Measurements from ENCODE around the gene TSHZ1.

TSHZ1 gene

DNA sequence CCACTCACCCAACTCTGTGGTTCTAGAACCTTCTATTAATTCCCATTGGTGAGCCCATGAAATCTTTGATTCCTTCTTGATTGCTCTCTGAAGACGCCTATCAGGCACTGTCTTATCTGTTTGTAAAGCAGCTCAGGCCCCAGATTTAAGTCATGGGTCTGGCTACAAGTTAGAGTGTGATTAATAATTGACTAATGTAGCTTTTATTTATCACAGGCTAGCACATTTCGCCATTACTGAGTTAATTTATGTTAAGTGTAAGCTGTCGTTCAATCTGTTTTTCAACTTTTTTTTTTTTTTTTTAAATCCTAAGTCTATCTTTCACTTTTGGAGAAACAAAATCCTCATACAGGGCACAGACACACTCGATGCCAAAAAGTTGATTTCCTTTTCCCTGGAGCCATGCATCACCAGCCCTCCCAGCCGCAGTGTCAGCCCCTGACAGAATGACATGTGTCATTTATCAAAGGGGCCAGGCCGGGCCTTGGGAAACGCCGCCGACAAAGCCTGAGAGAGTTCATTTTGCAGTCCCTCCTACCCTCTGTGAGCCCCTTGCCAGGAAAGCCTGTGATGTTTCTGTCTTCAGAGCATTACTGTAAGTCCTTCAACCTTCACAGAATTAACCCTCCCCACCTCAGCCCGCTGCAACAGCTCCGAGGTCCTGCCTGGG lies 15.8 kb downstream of the TSHZ1 start:
- no peak overlapping the region for H3K27ac ChIP-seq
- CTCF ChIA-PET, result interaction anchor here (0.6 kb wide), 2 partner anchors 129 to 380 kb away, joined by 3 read pairs; no protein-coding TSS in a partner anchor
- DNase-seq (ENCODE audit: low spot score), result no peak
- POLR2A ChIA-PET (ENCODE audit: low non-redundant PET), result no interaction called here
- TF ChIP-seq, protein P1, sequence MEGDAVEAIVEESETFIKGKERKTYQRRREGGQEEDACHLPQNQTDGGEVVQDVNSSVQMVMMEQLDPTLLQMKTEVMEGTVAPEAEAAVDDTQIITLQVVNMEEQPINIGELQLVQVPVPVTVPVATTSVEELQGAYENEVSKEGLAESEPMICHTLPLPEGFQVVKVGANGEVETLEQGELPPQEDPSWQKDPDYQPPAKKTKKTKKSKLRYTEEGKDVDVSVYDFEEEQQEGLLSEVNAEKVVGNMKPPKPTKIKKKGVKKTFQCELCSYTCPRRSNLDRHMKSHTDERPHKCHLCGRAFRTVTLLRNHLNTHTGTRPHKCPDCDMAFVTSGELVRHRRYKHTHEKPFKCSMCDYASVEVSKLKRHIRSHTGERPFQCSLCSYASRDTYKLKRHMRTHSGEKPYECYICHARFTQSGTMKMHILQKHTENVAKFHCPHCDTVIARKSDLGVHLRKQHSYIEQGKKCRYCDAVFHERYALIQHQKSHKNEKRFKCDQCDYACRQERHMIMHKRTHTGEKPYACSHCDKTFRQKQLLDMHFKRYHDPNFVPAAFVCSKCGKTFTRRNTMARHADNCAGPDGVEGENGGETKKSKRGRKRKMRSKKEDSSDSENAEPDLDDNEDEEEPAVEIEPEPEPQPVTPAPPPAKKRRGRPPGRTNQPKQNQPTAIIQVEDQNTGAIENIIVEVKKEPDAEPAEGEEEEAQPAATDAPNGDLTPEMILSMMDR (conservative IDR thresholded peaks at IDR 0.05; ENCODE audit: low read depth), result no peak

DNA sequence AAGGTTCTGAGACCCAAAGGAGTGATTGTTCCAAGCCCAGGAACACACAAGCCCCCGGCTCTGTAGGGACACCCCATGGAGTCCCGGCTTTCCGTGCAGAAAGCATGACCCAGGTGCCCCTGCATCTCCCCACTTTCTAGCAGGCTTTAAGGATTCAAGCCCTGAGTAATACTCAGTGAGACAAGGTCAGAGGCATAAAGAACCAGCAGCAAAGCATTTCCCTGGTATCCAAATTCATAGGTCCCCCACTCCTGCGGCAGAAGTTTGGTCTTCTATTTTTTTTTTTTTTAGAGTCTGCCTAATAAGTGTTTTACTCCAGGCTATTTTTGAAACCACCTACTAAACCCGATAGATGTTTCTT lies 16.3 kb downstream of the TSHZ1 start:
- DNase-seq (ENCODE audit: low spot score), result no peak
- POLR2A ChIA-PET (ENCODE audit: low non-redundant PET), result no interaction called here
- CTCF ChIA-PET, result no interaction called here
- no peak overlapping the region for H3K27ac ChIP-seq
- TF ChIP-seq, protein P1 (conservative IDR thresholded peaks at IDR 0.05; ENCODE audit: low read depth), result no peak

DNA sequence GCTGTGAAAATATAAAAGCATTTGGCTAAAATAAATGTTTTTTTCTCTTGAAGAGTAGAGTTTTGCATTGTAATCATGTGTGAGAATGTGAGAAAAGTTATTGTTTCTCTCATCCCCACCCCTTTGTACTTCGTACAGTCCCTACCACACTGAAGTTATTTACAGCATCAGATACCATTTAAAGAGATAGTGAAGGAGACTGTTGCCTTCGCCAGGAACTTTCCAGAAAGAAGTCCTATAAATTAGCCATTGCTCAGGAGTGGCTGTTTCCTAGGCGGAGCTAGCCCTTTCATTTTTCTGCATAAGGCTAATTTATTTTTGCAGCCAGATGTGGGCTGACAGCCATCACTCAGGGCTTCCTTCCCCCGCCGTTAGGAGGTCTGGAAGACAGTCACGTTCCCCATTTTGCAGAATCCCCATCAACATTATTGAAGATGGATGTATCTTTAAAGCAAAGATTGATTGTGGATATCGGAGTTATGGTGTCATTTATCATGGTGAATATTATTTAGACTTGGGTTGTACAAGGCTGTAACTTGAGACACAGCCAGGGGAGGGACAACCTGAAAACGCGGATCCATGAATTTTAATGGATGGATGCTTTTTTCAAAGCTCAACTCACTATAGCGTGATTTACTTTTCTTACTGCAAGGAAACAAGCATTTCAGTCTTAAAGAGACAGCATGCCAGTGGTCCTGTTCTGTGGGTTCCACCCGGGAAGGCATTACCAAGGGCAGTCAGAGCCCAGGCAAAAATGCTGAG lies 17.1 kb downstream of the TSHZ1 start:
- TF ChIP-seq, protein P1 (conservative IDR thresholded peaks at IDR 0.05; ENCODE audit: low read depth), result no peak
- no peak overlapping the region for H3K27ac ChIP-seq
- DNase-seq (ENCODE audit: low spot score), result no peak
- POLR2A ChIA-PET (ENCODE audit: low non-redundant PET), result no interaction called here
- CTCF ChIA-PET, result no interaction called here

DNA sequence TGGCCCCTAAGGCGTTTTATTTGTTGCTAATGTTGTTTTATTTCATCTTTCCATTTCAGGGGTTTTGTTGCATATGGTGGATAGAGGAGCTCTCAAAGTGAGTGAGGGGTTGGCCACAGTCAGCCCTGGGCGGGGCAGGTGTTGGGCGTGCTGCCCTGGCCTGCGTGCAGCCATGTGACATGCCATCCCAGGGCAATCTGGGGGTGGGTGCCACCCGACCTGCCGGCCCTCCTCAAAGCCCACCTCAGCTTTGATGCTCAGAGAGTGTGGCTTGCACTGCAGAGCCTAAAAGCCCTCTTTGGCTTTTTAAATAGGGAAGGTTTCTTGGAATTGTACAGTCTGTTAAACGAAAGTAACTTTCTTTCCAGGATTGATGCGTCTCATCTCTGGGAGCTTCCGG lies 18.4 kb downstream of the TSHZ1 start:
- POLR2A ChIA-PET (ENCODE audit: low non-redundant PET), result no interaction called here
- DNase-seq (ENCODE audit: low spot score), result no peak
- H3K27ac ChIP-seq, result no peak overlapping the region
- CTCF ChIA-PET, result no interaction called here
- TF ChIP-seq, protein P1 (conservative IDR thresholded peaks at IDR 0.05; ENCODE audit: low read depth), result no peak

DNA sequence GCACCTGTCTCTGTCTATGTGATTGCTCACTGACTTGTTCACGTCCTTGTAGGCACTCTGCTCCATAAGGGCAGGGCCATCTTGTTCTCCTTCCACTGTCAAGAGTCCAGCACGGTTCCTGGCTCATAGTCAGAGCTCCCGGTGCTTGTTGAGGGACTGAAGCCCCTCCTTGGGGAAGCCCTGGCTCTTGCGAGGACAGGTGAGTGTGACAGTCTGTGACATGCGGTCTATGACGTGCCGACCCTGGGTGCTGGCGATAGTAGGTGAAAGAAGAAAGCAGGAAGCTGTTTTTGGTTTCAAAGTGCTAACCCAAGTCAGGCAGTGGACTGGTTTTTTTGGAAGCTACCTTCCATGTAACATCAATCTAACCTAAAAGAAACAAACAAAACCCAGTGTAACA lies 18.8 kb downstream of the TSHZ1 start:
- CTCF ChIA-PET, result no interaction called here
- no peak for DNase-seq (ENCODE audit: low spot score)
- no peak overlapping the region for H3K27ac ChIP-seq
- POLR2A ChIA-PET (ENCODE audit: low non-redundant PET), result no interaction called here
- TF ChIP-seq, protein P1 (conservative IDR thresholded peaks at IDR 0.05; ENCODE audit: low read depth), result no peak

DNA sequence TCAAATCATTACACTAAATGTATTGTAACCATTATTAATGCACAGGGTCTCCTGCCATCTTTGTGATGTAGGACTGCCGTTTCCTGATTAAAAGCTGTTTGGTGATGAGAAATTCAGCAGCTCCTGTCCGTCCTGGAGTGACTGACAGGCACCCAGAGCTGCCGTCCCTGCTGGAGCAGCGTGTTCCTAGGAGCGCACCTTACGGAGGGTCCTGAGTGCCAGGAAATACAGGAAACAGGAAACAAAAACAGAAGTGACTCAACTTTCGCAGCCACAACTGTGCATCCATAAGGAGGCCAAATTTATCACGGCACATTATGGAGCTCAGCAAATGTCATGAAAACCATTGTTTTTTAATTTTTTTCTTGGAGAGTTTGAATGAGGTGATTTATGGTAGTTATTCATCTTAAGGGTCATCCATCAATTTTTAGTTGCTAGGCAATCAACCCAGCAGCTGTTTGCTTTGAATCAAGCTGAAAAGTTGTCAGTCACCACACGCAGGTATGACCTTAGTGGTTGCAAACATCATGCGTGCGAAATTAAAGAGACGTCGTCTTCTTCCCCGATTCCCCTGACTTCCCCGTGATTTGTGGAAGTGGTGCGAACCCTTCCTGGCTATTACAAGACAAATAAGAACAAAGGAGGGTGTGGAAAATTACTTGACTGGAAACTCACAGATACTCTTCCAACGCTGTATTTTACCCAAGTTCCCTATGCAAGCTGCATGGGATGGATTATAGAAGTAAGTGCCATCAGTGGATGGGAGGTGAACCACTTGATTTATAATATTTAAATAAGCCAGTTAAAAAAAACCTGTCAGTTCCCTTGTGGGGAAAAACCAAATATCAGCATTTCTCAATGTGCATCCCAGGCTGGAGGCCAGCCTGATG lies 19.8 kb downstream of the TSHZ1 start:
- no peak for DNase-seq (ENCODE audit: low spot score)
- ChIA-PET POLR2A (ENCODE audit: low non-redundant PET) (no interaction called here), CTCF (no interaction called here)
- TF ChIP-seq, protein P1 (conservative IDR thresholded peaks at IDR 0.05; ENCODE audit: low read depth), result no peak
- no peak overlapping the region for H3K27ac ChIP-seq
